Retinal pigment epithelial cell (primary cell): ENCODE results near the gene SETD3.

Source experiments
- DNase-seq: peaks from one replicate; pipeline ENCODE4 v3.0.0-alpha.2; 2010; ENCODE audit warnings: low read depth
- H3K4me3 ChIP-seq: 2 replicates; pipeline ENCODE4 v1.5.1; 2011; ENCODE audit warnings: mild to moderate bottlenecking, low read length, control low read depth, moderate library complexity
- CTCF ChIP-seq: conservative IDR thresholded peaks from 2 replicates; pipeline ENCODE4 v1.5.1; 2011; ENCODE audit warnings: low read depth, low read length, control low read depth, inconsistent platforms

SETD3 gene

GRCh38 chr14:99475179-99475578, 5.5 kb downstream of the SETD3 start:
- DNase-seq: no peak
- H3K4me3 ChIP-seq: no peak overlapping the region
- TF ChIP-seq CTCF: peak; percentile 29

- TF ChIP-seq CTCF: no peak
Measured at GRCh38 chr14:99473458-99473857, 7.2 kb downstream of the SETD3 start.

GRCh38 chr14:99472937-99473336, 7.7 kb downstream of the SETD3 start:
- H3K4me3 ChIP-seq: no peak overlapping the region
- no peak for TF ChIP-seq CTCF
- no peak for DNase-seq

More at GRCh38 chr14:99473458-99473857, 7.2 kb downstream of the SETD3 start:
- no peak overlapping the region for H3K4me3 ChIP-seq
- no peak for DNase-seq

GRCh38 chr14:99471731-99472130, 8.9 kb downstream of the SETD3 start:
- H3K4me3 ChIP-seq: no peak overlapping the region
- no peak for TF ChIP-seq CTCF
- no peak for DNase-seq

GRCh38 chr14:99468836-99469592, 11.6 kb downstream of the SETD3 start:
- no peak for DNase-seq
- H3K4me3 ChIP-seq: no peak overlapping the region
- TF ChIP-seq CTCF: no peak

- no peak for DNase-seq
- TF ChIP-seq CTCF: no peak
- no peak overlapping the region for H3K4me3 ChIP-seq
Measured at GRCh38 chr14:99468081-99468480, 12.6 kb downstream of the SETD3 start.
